HG03064 (cell line): Measurements from ENCODE around the gene STRN.
"Not testable (repeated sequence)": the region's sequence is repeated elsewhere in the genome, so short reads cannot be mapped to it uniquely, and the experiment has no call there.

Experiments used
- ATAC-seq: cut with Tn5 transposase; IDR thresholded peaks from one replicate; pipeline ENCODE4 v1.9.1; 2021; ENCODE audit warnings: low read depth; ENCODE audit not compliant: unreplicated experiment

STRN gene, protein sequence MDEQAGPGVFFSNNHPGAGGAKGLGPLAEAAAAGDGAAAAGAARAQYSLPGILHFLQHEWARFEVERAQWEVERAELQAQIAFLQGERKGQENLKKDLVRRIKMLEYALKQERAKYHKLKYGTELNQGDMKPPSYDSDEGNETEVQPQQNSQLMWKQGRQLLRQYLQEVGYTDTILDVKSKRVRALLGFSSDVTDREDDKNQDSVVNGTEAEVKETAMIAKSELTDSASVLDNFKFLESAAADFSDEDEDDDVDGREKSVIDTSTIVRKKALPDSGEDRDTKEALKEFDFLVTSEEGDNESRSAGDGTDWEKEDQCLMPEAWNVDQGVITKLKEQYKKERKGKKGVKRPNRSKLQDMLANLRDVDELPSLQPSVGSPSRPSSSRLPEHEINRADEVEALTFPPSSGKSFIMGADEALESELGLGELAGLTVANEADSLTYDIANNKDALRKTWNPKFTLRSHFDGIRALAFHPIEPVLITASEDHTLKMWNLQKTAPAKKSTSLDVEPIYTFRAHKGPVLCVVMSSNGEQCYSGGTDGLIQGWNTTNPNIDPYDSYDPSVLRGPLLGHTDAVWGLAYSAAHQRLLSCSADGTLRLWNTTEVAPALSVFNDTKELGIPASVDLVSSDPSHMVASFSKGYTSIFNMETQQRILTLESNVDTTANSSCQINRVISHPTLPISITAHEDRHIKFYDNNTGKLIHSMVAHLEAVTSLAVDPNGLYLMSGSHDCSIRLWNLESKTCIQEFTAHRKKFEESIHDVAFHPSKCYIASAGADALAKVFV

DNA sequence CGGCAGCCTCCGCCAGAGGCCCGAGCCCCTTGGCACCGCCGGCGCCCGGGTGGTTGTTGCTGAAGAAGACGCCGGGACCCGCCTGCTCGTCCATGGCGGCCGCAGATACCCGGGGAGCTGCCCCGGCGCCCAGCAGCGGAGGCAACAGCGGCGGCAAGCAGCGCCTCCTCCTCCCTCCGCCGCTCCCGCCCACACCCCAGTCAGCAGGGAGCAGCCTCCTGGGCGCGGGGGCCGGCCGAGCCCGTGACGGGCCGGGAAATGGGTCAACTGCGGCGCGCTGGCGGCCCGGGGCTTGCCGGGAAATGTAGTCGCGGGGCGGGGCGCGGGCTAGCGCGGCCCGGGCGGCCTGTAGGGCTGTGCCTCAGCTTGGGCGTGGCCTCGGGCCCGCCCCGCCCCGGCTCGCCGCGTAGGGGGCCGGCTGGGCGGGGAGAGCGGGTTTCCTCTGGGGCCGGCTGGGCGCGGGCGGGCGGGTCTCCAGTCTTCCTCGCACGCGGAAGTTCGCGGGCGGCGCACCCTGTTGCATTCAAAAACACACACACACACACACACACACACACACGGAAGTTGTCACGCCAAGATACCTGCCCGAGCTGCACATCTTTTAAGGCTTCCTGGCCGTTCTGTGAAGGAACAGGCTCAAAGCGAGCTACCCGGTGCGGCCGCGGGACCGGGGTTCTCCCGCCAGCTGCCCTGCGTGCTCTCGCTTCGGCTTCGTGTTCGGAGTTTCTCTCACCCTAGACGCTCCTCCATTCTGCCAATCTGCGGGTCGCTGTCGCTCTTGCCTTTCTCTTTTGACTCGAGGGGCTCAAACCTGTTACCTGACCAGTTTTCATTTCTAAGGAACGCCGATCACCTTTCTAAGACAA is at the start of gene STRN:
TSS of gene STRN (minus strand) at position 167 of the 866 bp plus-strand sequence. CDS start at position 94, 73 bp downstream.
- peak; percentile 94 for ATAC-seq

DNA sequence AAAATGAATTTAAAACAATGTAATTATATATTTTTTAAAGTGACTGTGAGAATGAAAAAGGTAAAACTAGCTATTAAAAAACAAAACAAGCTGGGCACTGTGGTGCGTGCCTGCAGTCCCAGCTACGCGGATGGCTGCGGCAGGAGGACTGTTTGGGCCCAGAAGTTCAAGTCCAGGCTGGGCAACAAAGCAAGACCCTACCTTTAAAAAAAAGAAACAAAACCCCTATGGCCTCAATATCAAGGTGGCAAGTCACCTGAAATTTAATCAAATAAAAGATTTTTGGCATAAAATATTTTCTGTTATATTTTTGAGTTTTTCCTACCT is 46.9 kb upstream of the STRN start:
- ATAC-seq: no peak

DNA sequence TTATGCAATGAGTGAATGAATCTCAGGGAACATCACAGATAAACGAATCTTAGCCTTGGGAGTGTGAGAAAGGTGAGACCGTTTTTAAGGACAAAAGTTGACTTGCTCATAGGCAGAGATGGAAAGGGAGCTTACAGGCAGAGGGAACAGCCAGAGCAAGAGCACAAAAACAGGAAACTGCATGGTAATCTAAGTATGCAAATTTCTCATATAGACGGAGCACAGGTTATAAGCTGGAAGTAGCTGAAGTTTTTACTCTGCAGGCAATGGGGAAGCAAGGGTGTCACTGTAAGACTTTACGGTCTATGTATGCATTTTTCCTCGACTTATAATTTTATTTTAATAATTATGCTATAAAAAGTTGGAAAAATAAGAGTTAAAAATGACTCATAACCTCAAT is 44.8 kb upstream of the STRN start:
- no peak for ATAC-seq

DNA sequence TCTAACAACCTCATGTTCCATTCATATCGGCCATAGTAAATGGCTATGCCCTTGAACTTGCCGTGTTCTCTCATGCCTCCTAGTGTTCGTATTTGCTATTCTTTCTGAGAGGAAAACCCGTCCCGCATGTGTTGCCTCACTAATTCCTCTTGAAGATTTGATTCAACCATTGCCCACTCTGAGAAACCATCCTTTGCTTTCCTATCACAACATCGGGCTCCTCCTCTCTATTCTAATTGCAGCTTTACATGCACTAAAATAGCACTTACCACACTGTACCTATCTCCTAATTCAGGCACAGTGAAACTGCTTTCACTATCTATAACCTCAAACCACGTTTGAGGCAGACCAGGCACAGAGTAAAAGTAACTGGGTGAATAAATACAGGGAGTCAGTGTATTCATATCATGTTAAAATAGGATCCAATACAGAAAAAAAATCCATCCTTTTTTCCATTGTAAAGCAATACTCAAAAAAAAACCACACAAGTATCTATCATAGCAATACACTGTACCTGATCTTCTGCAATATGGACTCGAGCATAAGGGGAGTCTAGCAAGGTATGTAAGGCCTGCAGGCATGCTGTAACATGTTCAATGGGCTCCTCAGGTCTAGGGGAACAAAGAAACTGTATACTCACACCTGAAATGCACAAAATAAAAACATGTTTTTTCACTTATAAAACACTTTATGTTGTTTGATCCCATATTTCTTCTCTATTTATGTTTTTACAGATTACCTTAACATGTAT is 39.0 kb upstream of the STRN start:
- peak; percentile 100 for ATAC-seq

DNA sequence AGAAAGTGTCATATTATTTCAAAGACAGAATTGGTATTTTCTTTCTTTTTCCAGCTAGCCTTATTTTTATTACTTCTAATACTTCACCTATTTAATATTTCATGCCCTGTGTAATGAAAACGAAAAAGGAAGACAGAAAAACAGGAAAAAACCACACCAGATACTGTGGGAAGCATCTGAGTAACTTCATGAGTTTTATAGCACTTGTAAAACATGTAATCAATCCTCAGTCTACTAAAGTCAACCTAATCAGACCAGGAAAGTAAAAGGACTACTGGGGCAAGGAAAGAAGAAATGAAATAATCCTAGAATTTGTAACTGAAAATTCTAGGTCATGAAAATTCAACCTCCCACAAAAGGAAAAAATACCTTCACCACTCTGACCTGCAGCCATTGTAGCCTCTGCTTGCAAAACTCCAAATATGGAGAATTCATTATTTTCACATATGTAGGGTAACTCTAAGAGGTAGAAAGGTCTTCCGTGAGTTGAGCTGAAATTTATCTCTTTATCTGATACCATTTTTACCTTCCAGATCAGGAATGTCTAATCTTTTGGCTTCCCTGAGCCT is 34.7 kb upstream of the STRN start:
- ATAC-seq: no peak

DNA sequence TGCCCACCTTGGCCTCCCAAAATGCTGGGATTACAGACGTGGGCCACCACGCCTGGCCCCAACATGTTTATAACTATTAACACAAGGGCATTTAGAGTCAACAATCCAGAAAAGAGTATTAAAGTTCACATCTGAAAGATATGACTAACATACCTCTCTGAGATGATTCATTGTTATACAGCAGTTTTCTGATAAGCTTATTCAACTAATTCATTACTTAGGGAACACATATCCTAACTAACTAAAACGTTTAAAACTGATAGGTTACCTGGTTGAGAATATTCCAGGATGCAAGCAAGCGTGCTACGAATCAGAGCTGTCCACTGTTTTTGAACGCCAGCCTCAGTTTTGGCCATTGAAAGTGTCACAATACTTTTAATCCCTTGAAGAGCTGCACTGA is 34.0 kb upstream of the STRN start:
- no peak for ATAC-seq

DNA sequence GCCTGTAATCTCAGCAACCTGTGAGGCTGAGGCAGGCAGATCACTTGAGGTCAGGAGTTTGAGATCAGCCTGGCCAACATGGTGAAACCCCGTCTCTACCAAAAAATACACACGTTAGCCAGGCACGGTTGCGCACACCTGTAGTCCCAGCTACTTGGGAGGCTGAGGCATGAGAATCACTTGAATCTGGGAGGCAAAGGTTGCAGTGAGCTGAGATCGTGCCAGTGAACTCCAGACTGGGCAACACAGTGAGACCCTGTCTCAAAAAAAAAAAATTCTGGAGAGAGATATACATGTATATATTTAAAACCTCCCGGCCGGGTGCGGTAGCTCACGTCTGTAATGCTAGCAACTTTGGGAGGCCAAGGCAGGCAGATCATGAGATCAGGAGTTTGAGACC is 33.1 kb upstream of the STRN start:
- not testable (repeated sequence) for ATAC-seq

DNA sequence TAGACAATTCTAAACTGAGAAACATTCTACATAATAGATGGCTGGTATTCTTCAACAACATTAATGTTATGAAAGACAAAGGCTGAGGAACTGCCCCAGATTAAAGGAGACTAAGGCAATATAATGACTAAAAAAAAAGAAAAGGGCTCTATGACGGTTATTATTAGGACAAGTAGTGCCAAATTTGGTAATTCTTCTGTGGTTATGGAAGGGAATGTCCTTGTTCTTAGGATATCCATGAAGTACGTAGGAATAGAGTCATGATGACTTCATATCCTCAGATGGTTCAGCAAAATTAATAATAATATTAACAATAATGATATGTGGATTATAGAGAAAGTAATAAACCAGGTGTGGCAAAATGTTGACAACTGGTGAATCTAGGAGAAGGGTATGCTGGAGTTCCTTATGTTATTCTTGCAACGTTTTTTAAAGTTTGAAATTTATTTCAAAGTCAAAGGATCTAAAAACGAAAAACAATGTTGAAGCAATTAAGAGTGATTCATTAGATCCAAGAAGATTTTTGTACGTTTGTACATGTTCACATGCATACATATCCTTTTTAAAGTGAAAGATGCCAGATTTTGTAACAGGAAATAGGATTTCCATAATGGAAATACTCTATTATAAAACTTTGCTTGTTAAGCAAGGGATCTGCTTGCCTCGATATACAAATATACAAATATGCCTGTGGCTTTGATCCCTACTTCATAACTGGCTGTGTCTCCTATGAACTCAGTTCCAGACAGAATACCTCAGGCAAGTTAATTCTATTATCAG is 27.7 kb upstream of the STRN start:
- no peak for ATAC-seq

- no peak for ATAC-seq
Measured at GRCh38 chr2:36988008-36988407, 21.7 kb upstream of the STRN start.

DNA sequence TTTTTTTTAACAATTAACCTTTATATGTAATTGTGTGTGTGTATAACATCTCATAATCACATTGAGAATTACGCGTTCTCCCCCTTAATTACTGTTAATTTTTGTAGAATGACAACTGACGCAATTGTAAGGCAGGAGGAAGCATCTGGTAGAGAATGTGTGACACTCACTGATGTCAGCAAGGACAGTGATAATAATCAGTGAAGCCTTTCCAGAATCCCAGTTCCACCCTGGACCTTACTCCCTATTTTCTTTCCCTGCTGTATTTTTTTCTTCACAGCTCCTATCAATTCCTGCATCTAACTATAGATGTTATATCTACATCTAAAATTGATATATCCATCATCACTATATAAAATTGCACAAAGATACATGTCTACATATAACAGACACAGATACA is 16.1 kb upstream of the STRN start:
- ATAC-seq: no peak

DNA sequence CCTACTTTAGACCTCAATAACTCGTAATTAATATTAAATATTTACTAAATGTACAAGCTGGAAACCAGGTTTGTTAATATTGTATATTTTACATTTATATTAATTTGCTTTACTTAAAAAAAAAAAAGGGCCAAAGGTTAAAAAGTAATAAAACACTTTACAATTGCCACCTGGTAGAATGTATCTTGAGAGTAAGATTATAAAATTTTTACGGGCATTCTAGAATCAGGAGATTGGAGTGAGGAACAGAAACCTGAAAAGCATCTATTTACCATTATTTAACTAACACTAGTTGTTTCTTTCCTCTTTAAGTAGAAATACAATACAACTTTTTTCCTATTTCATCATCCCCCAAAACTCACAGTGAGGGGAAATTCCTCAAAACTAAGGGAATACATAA is 15.6 kb upstream of the STRN start:
- ATAC-seq: no peak

GRCh38 chr2:36979007-36979406 is 12.7 kb upstream of the STRN start:
- ATAC-seq: not testable (repeated sequence)

GRCh38 chr2:36976065-36976464 is 9.7 kb upstream of the STRN start:
- no peak for ATAC-seq

GRCh38 chr2:36975306-36975705 is 9.0 kb upstream of the STRN start:
- ATAC-seq: no peak

- no peak for ATAC-seq
Measured at GRCh38 chr2:36973320-36973719, 7.0 kb upstream of the STRN start.

DNA sequence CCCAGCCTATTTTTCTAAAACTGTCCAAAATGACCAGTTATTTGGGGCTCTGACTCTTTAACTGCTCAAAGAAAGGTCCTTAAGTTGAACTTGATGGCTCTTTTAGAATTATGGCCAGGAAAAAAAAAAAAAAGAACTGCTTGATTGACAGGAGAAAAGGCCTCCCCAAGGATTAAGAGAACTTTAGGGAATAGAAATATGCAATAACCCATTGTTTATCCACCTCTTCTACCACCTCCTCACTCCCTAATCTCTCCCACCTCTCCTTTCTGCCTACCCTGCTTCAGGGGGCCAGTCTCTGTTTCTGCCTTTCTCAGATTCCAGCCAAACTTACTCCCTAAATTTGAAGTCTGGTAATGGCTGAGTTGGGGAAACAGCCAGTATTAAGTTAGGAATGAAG is 5.7 kb upstream of the STRN start:
- ATAC-seq: no peak

DNA sequence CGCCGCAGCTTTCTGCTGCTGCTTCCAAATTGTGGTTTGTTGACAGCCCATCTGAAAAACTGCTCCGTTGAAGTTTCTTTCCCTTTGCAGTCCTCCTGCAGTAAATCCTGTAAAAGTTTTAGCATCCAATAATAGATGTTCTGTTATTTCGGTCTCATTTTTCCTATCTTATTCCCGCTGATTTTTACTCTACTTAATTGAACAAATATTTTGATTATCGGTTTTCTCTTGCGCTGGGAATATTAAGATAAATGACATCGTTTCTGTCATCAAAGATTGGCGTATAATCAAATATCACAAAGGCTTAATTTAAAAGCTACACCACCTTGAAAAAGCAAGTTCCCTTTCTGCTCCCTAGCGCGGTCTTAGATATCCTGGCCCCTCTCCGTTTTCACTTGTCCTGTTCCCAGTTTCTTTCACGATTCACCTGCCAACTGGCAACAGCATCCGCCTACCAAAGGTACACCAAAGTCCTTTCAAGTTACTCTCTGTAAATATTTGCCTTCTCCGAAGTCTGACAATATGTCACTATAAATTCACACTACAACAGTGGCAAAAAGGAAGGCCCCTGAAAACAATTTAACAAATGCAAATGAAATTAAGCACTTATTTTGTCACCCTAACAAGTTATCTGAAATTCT is 1.0 kb upstream of the STRN start:
- ATAC-seq: no peak

DNA sequence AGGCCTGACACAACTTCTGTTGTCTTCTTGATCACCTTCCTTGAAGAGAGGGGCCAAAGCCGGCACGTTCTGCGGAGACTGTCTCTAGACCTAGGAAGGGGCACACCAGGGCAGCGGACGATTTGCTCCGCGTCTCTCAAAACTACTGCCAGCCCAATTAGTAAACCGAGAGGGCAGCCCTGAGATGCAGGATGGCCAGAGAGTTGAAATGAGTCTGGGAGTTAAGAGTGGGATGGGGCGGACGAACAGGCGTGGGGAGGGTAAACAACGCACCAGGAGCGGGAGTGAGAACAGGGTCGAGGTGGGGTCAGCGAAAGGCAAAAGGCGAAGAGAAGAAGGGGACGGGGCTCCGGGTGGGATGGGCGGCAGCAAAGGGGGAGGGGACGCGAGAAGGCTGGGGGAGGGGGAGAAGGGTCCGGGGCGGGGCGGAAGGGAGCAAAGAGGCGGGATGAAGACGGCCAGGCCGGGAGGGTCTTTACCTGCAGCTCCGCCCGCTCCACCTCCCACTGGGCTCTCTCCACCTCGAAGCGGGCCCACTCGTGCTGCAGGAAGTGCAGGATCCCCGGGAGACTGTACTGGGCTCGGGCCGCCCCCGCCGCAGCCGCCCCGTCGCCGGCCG is 476 bp downstream of the STRN start:
- ATAC-seq: peak; percentile 24
